Lower leg skin (tissue), 4 donors: ENCODE data around the gene KIRREL2. TPM values are rescaled to one million over a fixed set of nuclear protein-coding genes. Genes with fewer than 3 reads are reported as not detected.

Experiments used
- DNase-seq, 2 donors: peaks; one replicate each; pipeline ENCODE4 v3.0.0-alpha.2; 2019; ENCODE audit warnings: low spot score in 2 of 2
- H3K4me3 ChIP-seq: fragments of 200-600 bp; sonication (generic); 2 replicates; pipeline ENCODE4 v1.5.1; 2017; ENCODE audit warnings: mild to moderate bottlenecking, low read depth; ENCODE audit not compliant: poor library complexity, severe bottlenecking
- POLR2A ChIP-seq, 2 donors: fragments of 450-650 bp; IDR thresholded peaks; one replicate each; pipeline ENCODE4 v1.6.1; 2016 to 2017; ENCODE audit warnings: antibody characterized with exemption in 2 of 2, mild to moderate bottlenecking in 1 of 2, moderate library complexity in 1 of 2
- WGBS, 2 donors: methylation state at CpG; one replicate each; pipeline ENCODE4 v1.1.5; 2018; 5-methylcytosine and 5-hydroxymethylcytosine counted together
- intact Hi-C: fragments of 100-400 bp; cut with DNase I; formaldehyde crosslinking; loops from one replicate; pipeline ENCODE4 v1.15.0; 2023; ENCODE audit warnings: low total_unique reads
- total RNA-seq, 4 donors: library from RNA; depleted of rRNA; stranded (reverse); fragments of >200 nt; gene quantifications; one replicate each; pipeline ENCODE4 v1.1.0, GENCODE V29; 2016
- TF ChIP-seq, protein P1 (sequence below), 3 donors: fragments of 450-650 bp; IDR thresholded peaks; one replicate each; pipeline ENCODE4 v1.5.1; 2016; ENCODE audit warnings: antibody characterized with exemption in 3 of 3, mild to moderate bottlenecking in 3 of 3, moderate library complexity in 2 of 3

KIRREL2 gene
- total RNA-seq, 4 donors from 2014 or later = 0.32 TPM; not detected in 3

DNA sequence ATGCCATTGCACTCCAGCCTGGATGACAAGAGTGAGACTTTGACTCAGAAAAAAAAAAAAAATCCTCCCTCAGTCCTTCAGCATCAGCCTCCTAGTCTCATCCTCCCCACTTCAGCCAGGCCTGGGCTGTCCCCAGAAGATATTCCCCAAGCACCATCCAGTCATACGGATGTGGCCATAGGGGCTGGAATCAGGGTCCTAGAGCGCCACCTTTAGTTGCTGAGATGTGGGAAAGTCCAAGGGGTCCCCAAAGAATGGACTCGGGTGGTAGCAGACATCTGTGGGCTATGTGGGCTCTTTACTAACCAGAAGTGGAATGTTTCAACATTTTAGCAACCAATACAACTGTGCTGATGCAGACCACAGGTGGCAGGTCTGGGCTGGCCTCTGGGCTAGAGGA lies 54.5 kb downstream of the KIRREL2 start:
- 58 to 78% methylated on average over 3 of the region's 3 CpGs for WGBS, 2 donors
- no peak for TF ChIP-seq POLR2A (IDR thresholded peaks at IDR 0.05)
- TF ChIP-seq, protein P1, sequence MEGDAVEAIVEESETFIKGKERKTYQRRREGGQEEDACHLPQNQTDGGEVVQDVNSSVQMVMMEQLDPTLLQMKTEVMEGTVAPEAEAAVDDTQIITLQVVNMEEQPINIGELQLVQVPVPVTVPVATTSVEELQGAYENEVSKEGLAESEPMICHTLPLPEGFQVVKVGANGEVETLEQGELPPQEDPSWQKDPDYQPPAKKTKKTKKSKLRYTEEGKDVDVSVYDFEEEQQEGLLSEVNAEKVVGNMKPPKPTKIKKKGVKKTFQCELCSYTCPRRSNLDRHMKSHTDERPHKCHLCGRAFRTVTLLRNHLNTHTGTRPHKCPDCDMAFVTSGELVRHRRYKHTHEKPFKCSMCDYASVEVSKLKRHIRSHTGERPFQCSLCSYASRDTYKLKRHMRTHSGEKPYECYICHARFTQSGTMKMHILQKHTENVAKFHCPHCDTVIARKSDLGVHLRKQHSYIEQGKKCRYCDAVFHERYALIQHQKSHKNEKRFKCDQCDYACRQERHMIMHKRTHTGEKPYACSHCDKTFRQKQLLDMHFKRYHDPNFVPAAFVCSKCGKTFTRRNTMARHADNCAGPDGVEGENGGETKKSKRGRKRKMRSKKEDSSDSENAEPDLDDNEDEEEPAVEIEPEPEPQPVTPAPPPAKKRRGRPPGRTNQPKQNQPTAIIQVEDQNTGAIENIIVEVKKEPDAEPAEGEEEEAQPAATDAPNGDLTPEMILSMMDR (IDR thresholded peaks at IDR 0.05) = no peak
- no peak for DNase-seq
- H3K4me3 ChIP-seq = no peak overlapping the region
- intact Hi-C loops = no loop called here

GRCh38 chr19:35911790-35912189 lies 55.1 kb downstream of the KIRREL2 start:
- 36 to 43% methylated on average over 5 of the region's 5 CpGs for WGBS, 2 donors
- no peak overlapping the region for H3K4me3 ChIP-seq
- intact Hi-C loops = no loop called here
- no peak for DNase-seq
- TF ChIP-seq POLR2A (IDR thresholded peaks at IDR 0.05) = no peak
- TF ChIP-seq, protein P1 (IDR thresholded peaks at IDR 0.05) = no peak

DNA sequence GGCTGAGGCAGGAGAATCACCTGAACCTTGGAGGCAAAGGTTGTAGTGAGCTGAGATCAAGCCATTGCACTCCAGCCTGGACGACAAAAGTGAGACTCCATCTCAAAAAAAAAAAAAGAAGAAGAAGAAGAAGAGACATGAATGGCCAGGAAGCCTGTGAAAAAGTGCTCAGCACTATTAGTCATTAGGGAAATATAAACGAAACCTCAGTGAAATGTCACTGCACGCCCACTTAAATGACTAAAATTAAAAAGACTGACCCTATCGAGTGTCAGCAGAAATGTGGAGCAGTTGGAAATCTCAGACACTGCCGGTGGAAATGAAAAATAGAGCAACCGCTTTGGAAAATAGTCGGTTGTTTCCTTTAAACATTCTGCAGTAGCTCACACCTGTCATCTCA lies 56.9 kb downstream of the KIRREL2 start:
- H3K4me3 ChIP-seq = no peak overlapping the region
- intact Hi-C loops = no loop called here
- DNase-seq = no peak
- TF ChIP-seq, protein P1 (IDR thresholded peaks at IDR 0.05) = no peak
- TF ChIP-seq POLR2A (IDR thresholded peaks at IDR 0.05) = no peak
- 56 to 58% methylated on average over 7 of the region's 7 CpGs for WGBS, 2 donors

- no peak overlapping the region for H3K4me3 ChIP-seq
- intact Hi-C loops = no loop called here
- TF ChIP-seq, protein P1 (IDR thresholded peaks at IDR 0.05) = no peak
- no peak for TF ChIP-seq POLR2A (IDR thresholded peaks at IDR 0.05)
- WGBS, 2 donors = 58 to 71% methylated on average over 3 of the region's 3 CpGs
- DNase-seq = no peak
Measured at GRCh38 chr19:35915443-35915842, 58.7 kb downstream of the KIRREL2 start.

Other genes with a start within 250 kb of the KIRREL2 start
- 10 to 100 TPM in 3 of 4 donors, 1 to 10 TPM in 1; 8.9 to 15.7 (median 12.2) TPM for gene HAUS5, start 244.2 kb upstream of the KIRREL2 start, total RNA-seq
- gene RBM42, start 227.9 kb upstream of the KIRREL2 start, total RNA-seq = 10 to 100 TPM; 64.1 to 82.4 (median 75.5) TPM
- 1 to 10 TPM in 3 of 4 donors, not detected in 1; 1.2 to 1.8 (median 1.6) TPM for gene ETV2, start 215.2 kb upstream of the KIRREL2 start, total RNA-seq
- 100 to 1,000 TPM; 266 to 629 (median 309) TPM for gene COX6B1, start 208.6 kb upstream of the KIRREL2 start, total RNA-seq
- gene UPK1A, start 190.4 kb upstream of the KIRREL2 start, total RNA-seq = 10 to 100 TPM in 2 of 4 donors, 1 to 10 TPM in 2; 5.1 to 45.2 (median 16.5) TPM
- not detected for gene ZBTB32, start 152.4 kb upstream of the KIRREL2 start, total RNA-seq
- 10 to 100 TPM; 33.1 to 74.7 (median 42.0) TPM for gene KMT2B, start 138.9 kb upstream of the KIRREL2 start, total RNA-seq
- gene IGFLR1, start 114.5 kb upstream of the KIRREL2 start, total RNA-seq = 10 to 100 TPM in 1 of 4 donors, 1 to 10 TPM in 3; 1.4 to 11.3 (median 5.1) TPM
- gene U2AF1L4, start 111.5 kb upstream of the KIRREL2 start, total RNA-seq = 10 to 100 TPM; 12.6 to 20.0 (median 18.5) TPM
- 10 to 100 TPM; 13.7 to 47.4 (median 30.8) TPM for gene PSENEN, start 111.3 kb upstream of the KIRREL2 start, total RNA-seq
- 10 to 100 TPM in 2 of 4 donors, 1 to 10 TPM in 2; 4.7 to 15.0 (median 10.3) TPM for gene LIN37, start 108.3 kb upstream of the KIRREL2 start, total RNA-seq
- gene HSPB6, start 99.9 kb upstream of the KIRREL2 start, total RNA-seq = 1 to 10 TPM; 2.5 to 9.4 (median 3.9) TPM
- 10 to 100 TPM in 3 of 4 donors, 1 to 10 TPM in 1; 9.2 to 20.4 (median 12.9) TPM for gene PROSER3, start 98.7 kb upstream of the KIRREL2 start, total RNA-seq
- gene ARHGAP33, start 81.3 kb upstream of the KIRREL2 start, total RNA-seq = 10 to 100 TPM in 2 of 4 donors, 1 to 10 TPM in 2; 3.6 to 25.7 (median 13.8) TPM
- not detected for gene PRODH2, start 44.1 kb upstream of the KIRREL2 start, total RNA-seq
- not detected for gene NPHS1, start 4.4 kb upstream of the KIRREL2 start, total RNA-seq
- gene APLP1, start 11.7 kb downstream of the KIRREL2 start, total RNA-seq = 1 to 10 TPM; 1.6 to 5.6 (median 2.3) TPM
- gene NFKBID, start 43.6 kb downstream of the KIRREL2 start, total RNA-seq = 100 to 1,000 TPM in 1 of 4 donors, 10 to 100 TPM in 1, 1 to 10 TPM in 2; 5.9 to 476 (median 25.8) TPM
- 1 to 10 TPM in 2 of 4 donors, under 1 TPM in 1, not detected in 1; 0.79 to 8.4 (median 4.4) TPM for gene HCST, start 45.6 kb downstream of the KIRREL2 start, total RNA-seq
- 10 to 100 TPM; 25.7 to 29.9 (median 28.4) TPM for gene TYROBP, start 51.4 kb downstream of the KIRREL2 start, total RNA-seq
- 10 to 100 TPM in 3 of 4 donors, 1 to 10 TPM in 1; 6.8 to 17.9 (median 11.4) TPM for gene LRFN3, start 79.5 kb downstream of the KIRREL2 start, total RNA-seq
- 10 to 100 TPM; 51.6 to 83.8 (median 64.4) TPM for gene SDHAF1, start 138.3 kb downstream of the KIRREL2 start, total RNA-seq
- gene SYNE4, start 151.9 kb downstream of the KIRREL2 start, total RNA-seq = 1 to 10 TPM in 2 of 4 donors, under 1 TPM in 1, not detected in 1; 0.89 to 5.8 (median 1.8) TPM
- 10 to 100 TPM; 11.9 to 37.9 (median 25.0) TPM for gene ALKBH6, start 157.3 kb downstream of the KIRREL2 start, total RNA-seq
- gene CLIP3, start 176.0 kb downstream of the KIRREL2 start, total RNA-seq = 10 to 100 TPM in 1 of 4 donors, 1 to 10 TPM in 3; 2.1 to 42.3 (median 4.8) TPM
- 10 to 100 TPM in 1 of 4 donors, 1 to 10 TPM in 3; 9.1 to 27.4 (median 9.5) TPM for gene THAP8, start 197.4 kb downstream of the KIRREL2 start, total RNA-seq
- gene WDR62, start 198.0 kb downstream of the KIRREL2 start, total RNA-seq = 1 to 10 TPM; 1.3 to 3.0 (median 2.3) TPM